DMS79 treated with DMSO at 0.1 percent for 48 hours (cell line): Measurements from ENCODE around the gene ATP6V0A1.
"Not testable (repeated sequence)": the region's sequence is repeated elsewhere in the genome, so short reads cannot be mapped to it uniquely, and the experiment has no call there.

Experiments used
- DNase-seq: peaks from one replicate; lab custom pipeline; 2025; lab: John Stamatoyannopoulos, UW

ATP6V0A1 gene

DNA sequence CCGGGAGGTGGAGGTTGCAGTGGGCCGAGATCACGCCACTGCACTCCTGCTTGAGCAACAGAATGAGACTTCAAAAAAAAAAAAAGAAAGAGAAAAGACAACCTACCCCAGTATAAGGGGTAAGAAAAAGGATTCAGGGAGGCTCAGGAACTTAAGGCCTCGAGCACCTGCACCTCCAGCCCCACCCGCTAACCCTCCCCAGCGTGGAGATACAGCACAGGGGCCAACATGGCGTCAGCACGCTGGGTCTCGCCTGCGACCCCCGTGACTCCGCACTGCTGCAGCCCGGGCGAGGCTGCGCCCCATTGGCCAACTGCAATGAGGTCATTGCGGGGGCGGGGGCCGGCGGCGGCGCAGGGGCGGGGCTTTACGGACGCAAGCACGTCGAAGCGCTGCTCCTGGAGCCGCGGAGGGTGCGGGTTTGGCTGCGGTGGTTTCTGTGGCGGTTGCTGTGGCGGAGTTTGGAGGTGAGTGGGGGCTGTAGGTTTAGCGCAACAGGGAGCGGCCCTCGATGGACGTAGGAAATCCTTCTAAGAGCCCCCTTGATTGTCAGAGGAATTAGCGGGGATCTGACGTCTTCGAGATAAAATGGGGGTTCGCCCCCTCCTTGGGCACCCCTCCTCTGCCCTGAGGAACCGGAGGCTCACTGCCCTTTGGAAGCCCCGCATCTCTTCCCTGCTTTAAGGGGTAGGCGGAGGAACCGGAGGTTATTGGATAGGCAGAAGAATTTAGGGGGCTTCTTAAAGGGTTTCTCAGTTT lies at the start of gene ATP6V0A1:
TSS of gene ATP6V0A1 (plus strand) at position 382 of the 759 bp plus-strand sequence. CDS start 2,017 bp downstream, outside the sequence.
- peak; percentile 84 for DNase-seq

DNA sequence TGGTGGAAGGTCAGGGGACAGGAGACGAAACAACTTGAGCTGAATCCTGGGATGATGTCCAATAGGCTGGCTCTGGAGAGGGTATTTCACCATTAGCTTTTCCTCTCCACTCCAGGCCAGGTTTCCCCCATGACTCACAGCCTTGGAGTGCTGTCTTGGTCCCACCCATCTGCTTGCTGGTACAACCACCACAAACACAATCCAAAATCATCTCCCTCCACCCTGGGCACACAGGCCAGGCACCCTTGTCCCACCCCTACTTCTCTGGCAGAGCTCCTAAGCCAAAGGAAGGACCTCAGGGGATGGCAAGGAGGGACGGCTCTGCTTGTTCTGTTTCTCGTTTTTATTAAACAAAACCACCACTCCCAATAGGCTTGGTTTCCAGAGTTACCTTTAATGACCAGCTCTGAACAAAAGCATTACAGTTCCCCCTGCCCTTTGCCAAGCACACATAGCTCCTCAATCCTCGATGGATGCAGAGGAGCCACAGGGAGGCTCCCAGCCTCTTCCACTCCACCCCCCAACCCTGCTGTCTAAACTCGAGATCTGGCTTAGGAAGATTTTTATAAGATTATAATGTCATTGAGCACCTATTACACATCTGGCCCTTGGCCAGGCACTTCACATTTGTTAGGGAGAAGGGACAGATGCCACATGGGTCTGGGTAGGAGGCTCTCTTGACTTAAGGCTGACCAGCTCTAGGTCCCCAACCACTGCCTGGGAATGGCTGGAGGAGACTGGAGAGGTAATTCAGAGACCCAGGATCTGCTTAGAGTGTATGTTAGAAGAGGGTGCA lies 49.0 kb upstream of the ATP6V0A1 start:
- peak; percentile 23 for DNase-seq

DNA sequence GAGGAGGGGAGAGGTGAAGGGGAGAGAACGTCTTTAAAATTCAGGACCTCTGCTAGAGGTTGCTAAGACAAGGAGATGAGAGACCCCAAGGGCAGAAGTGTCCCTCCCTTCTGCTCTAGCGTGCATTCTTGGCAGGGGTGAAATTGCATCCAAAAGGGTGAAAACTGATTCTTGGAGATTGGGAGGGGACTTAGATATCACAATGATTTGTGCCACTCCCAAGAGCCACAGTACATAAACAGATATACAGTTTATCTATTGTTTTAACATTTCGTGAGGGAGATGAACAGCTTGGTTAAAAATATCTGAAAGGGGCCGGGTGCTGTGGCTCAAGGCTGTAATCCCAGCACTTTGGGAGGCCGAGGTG lies 48.4 kb upstream of the ATP6V0A1 start:
- DNase-seq = no peak

DNA sequence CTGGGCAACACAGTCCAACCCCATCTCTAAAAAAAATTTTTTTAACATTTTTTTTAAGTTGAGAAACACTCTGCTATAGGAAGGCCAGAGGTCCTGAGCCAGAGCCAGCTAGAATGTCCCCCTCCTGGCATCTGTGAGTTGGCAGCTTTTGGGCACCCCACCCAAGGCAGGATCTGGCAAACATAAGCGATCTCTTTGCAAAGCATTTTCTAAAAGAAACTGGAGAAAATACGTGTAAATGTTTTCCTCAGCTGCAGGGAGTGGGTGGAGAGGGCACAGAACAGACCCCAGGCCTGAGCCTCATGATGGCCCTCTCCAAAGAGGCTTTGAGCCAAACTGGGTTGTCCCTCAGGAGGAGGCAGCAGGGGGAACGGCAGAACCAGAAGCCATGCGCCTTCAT lies 47.3 kb upstream of the ATP6V0A1 start:
- no peak for DNase-seq

DNA sequence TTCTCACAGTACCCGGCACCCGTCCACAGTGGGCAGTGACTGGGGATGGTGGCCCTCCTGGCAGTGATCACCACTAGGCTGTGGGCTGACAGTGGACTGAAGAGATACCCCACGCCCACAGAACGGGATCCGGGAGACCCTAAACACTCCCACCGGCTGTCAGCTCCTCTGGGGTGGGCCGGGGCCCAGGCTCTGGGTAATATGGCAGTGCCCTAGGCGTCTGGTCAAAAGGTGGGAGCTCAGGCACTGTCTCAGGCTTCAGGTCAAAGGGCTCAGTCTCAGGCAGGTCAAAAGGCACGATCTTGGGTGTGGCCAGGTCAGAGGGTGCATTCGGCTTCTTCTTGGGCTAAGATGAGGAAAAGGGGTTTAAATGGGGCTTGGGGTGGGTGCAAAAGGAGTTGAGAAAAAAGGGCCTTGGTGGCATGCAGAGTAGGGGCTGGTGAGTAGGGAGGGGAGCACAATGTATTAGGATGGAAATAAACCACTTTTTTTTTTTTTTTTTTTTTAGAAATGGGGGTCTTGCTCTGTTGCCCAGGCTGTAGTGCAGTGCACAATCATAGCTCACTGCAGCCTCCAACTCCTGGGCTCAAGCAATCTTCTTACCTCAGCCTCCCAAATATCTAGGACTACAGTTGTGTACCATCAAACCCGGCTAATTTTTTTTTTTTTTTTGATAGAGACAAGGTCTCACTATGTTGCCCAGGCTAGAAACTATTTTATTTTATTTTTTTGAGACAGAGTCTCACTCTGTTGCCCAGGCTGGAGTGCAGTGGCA lies 46.6 kb upstream of the ATP6V0A1 start:
- no peak for DNase-seq

DNA sequence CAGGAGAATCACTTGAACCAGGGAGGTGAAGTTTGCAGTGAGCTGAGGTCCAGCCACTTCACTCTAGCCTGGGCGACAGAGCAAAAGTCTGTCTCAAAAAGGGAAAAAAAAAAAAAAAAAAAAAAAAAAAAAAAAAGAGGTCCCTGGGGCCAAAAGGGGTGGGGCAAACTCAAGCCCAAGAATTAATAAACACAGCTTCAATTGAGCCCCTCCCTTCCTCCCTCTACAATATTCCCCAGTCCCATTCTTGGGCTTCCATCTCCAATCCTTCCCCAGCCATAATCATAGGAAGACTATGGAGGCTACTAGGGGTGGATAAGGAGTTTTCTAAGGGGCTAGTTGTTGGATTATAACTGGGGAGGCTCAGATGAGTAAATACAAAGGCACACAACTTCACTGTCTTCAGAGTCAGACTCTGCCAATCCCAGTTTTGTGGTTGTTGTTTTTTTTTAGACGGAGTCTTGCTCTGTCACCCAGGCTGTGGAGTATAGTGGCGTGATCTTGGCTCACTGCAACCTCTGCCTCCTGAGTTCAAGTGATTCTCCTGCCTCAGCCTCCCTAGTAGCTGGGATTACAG lies 45.1 kb upstream of the ATP6V0A1 start:
- no peak for DNase-seq

DNA sequence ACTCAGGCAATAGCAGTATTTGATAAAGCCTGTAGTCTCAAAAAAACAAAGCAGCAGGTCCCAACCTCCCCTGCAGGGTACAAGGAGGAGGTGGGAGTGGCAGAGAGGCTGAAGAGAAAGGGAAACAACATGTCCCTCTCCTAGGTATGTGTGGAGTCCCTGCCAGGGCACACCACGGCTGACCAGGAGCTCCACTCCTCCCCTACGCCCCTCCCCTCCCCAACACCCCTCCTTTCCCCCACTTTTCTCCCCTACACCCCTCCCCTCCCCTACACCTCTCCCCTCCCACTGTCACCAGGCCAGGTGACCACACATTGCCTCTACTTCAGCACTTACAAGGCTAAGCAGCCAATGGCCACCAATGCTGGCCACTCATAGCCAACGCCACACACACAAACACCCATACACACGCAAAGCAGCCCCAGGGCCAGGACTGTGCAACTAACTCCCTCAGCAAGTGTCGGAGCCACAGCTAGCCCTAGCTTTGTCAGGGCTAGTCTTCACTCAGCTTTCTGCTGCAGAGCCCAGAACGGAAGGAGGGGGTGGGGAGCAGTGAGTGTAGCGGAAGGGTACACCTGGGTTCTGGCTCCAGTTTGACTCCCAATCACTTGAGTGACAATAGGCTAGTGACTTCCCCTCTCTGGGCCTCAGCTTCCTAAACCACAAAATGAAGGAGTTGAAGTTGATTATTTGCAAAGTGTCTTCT lies 43.8 kb upstream of the ATP6V0A1 start:
- DNase-seq = no peak

DNA sequence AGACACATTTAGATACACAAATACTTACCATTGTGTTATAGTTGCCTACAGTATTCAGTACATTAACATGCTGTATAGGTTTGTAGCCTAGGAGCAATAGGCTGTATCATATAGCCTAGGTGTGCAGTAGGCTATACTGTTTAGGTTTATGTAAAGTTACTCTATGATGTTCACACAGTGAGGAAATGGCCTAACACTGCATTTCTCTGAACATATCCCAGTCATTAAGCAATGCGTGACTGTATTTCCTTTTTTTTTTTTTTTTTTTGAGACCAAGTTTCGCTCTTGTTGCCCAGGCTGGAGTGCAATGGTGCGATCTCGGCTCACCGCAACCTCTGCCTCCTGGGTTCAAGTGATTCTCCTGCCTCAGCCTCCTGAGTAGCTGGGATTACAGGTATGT lies 40.7 kb upstream of the ATP6V0A1 start:
- DNase-seq = not testable (repeated sequence)

DNA sequence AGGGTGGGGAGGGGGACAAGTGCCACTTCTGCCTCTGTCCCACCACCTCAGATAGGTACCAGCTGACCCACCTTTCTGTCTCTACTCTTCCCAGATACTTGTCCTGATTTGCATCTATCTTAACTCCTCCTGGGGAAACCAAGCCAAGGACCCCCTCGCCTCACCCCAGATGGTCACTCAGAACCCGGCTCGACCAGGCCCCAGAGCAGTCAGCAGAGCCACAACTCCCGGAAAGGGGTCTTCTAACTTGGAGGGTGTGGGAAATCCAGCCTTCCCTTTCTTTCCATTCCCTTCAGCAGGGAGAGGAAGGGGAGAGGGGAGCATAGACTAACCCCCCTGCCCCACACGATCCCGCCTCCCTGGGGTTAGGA lies 37.6 kb upstream of the ATP6V0A1 start:
- no peak for DNase-seq

DNA sequence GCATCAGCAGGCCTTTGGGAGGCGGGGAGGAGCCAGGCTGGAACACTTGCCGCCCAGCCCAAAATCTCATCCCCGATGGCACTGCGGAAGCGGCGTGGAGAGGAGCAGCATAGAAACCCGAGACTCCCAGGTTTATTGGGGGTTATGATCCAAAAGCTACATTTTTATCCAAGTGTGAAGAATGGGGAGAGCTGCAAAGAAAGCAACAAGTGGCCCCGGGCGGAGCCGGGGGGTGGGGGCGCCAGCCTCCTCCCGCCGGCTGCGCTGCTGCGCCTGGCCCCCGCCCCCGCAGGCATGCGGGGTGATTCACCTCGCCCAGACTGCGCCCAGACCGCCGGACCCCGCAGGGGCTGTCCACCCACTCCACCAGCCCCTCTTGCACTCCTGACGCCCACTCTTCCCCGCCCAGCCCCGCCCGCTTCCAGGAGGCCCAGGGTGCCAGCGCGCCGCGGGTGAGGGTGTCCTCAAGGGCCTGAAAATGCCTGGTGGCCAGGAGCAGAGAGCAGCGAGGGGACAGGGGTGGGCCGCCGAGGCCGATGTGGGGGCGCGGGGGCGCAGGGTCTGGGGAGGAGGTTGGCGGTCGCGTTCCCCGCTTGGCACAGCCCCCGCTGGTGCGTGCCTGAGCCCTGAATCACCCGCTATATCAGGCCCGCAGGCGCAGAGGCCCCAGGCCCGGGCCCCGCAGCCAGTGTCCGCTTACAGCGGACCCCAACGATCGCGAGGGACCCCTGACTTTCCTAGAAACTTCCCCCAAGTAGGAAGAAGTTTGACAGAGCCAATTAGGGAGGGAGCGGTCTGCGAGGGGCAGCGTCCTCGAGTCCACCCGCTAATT lies 37.0 kb upstream of the ATP6V0A1 start:
- no peak for DNase-seq

DNA sequence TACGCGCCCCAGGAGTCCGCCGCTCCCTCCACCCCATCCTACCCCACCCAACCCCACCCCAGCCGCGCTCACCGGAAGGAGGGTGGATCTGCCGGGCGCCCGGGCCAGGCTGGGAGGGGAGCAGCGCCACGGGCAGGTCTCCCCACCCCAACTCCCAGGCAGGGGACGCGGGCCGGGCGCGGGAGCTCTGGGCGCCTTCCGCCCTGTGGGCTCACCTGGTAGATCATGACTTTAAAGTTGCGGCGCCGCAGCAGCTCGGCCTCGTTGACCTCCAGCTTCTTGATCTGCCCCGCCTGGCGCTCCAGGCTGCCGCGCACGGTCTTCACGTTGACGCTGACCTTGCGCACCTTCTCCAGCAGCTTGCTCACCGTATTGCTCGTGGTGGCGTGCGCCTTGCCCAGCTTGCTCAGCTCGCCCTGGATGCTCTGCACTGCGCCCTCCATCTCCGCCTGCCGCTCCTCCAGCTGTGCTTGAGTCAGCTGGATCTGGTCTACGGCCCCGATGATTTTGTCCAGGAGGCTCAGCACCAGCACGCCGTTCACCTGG lies 36.2 kb upstream of the ATP6V0A1 start:
- DNase-seq = peak; percentile 8

DNA sequence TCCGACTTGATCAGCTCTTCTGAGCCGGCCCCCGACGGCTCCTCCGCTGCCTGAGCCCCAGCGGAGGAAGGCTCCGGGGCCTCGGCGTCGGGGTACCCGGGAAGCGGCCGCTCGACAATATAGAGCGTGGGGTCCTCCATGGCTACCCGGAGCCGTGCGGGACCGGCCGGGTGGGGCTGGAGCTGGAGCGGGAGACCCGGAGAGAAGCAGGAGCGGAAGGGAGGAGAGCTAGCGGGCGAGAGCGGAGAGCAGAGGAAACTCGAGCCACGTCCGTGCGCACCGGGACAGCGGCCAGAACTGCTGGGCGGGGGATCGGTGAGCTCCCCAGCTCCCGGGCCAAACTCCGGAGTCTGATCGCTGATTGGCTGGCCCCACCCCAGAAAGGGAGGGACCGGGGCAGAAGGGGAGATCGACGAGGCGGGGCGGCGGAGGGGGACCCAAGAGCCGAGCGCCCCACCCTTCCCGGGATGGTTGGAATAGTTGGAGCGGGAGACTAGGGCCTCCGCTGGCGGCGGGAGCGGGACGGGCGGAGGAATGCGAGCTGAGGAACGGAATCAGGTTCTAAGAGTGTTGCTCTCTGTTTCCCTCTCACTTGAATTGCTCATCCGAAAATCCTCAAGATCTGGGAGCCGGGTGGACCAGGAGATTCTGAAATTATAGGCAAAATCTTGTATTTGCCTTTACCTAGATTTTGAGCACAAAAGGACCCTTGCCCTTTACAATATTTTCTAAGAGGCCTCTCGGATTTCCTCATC lies 35.5 kb upstream of the ATP6V0A1 start, which contains the start of gene CAVIN1:
TSS of gene CAVIN1 (minus strand) at position 299 of the 755 bp plus-strand sequence. CDS start at position 140, 159 bp downstream.
- peak; percentile 76 for DNase-seq

DNA sequence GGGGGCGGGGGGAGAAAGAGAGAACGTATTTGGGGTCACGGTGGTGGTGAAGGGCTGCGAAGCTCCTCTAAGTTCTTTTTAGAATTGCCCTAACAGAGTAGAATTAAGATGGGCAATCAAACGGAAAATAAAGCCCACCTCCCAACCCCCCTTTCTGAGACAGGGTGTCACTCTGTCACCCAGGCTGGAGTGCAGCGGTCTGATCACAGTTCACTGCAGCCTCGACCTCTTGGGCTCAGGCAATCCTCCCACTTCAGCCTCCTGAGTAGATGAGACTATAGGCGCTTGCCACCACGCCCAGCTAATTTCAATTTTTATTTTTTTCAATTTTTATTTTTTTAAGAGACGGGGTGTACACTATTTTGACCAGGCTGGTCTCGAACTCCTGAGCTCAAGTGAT lies 34.9 kb upstream of the ATP6V0A1 start:
- DNase-seq = no peak

DNA sequence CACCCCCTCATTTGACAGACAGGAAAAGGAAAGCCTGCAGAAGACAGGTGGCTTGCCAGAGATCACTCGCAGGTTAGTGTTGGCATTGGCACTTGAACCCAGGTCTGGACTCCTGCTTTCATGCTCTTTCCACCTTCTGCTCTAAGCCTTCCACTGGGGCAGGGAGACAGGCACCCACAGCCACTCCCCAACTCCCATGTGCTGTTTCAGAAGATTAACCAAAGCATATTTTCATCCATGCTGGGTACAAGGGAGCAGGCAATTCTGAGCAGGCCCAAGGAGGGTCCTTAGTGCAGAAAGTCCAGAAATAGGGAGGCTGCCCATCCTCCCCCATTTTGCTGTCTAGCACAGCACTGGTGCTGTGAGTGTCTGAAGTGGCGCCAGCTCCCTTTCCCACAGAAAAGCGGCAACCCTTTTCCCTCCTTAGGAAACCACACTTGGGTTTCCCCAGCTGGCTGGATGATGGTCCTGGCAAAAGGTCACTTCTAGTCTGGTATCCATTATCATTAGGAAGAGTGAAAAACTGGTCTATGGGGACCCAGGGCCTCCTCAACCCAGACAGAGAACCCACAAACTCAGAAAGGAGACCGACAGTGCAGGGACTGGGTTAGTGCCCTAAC lies 33.6 kb upstream of the ATP6V0A1 start:
- no peak for DNase-seq

DNA sequence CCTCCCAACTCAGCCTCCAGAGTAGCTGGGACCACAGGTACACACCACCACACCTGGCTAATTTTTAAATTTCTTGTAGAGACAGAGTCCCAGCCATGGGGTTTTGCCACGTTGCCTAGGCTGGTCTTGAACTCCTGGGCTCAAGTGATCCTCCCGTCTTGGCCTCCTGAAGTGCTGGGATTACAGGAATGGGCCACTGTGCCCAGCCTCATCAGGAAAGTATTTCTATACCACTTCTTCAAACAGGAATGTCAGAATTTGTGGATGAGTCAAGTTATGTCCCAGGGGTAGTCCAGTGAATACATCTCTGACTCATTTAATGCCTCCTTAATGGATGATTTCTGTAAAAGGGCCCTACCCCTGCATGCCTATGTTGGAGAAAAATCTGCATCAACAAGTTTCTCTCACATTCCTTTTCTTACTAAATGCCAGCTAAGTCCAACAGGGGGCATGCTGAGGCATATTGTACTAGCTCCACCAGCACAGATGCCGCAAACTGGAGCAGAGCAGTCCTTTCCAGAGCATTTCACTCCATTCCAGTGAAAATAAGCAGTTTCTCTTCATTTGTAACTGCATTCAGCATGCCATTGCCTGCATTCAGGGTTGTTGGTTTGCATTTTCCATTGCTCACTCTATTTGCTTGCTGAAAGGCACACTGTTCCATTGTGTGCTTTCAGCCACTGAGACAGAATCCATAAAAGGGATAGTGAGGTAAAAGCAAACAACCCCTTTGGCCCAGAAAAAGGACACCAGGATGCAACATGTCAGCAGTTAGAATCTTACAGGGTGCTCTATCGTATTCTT lies 30.3 kb upstream of the ATP6V0A1 start:
- no peak for DNase-seq

DNA sequence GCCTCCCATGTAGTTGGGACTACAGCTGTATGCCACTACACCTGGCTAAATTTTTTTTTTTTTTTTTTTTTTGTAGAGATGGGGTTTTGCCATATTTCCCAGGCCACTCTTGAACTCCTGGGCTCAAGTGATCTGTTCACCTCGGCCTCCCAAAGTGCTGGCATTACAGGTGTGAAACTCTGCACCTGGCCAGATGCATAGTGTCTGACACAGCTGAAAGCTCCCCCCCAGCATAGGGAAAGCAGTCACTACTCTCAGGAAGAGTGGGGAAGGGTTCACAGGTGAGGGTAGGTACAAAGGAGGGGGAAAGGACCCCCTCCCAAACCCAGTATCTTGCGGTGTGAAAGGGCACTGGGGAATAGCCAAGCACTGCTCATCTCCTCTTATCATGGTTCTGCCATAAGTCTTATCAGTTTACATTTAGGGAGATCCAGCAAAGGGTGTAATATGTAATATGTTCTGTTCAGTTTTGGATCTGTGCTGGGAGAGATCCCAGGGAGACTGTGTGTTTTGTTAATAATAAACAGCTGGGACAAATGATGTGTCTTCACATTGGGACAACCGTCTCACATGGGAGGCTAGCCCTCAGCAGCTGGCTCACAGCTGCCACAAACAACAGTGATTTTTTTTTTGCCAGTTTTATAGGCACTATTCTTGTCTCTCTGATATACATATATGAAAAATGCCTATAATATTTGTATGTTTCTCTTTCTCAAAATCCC lies 28.8 kb upstream of the ATP6V0A1 start:
- no peak for DNase-seq

DNA sequence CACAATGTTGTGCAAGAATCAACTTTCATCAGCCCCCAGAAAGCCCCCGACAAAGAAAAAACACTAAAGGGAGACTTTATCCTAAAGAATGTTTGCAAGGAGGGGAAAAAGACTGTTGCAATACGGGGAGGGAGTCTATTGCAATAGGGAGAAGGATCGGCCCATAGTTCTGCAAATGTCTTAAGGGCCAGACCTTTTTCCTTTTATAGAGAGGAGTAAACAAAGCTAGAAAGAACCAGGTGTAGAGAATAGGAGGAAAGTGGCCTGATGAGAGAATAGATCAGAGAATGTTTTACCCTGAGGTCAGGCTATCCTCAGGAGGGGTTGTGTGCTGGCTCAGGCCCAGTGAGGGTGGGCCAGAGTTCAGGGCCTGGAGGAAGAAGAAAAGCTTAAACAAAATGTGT lies 26.9 kb upstream of the ATP6V0A1 start:
- no peak for DNase-seq

DNA sequence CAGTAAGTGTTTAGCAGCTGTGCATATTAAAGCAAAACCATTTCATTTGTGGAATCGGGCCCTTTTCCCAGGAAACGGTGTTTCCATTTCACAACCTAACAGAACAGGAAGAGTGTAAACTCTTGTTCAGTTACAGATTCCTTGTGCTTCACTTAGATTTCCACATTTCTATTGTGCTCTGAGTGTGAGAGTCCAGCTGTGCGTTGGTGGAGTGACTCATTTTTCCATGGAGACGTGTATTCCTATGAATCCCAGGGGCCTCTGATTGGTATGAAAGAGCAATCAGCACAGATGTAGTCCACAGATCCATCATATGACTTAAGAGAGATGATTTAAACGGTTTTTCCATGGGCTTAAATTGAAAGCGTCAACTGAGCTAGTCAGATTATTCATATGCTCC lies 22.3 kb upstream of the ATP6V0A1 start:
- no peak for DNase-seq
